ENCODE measurements around the gene SIRT3. TPM values are rescaled to one million over a fixed set of nuclear protein-coding genes. Genes with fewer than 3 reads are reported as not detected.

Gene SIRT3
- total RNA-seq, 2 donors from 2014 or later, result 15.1 to 16.9 TPM

DNA sequence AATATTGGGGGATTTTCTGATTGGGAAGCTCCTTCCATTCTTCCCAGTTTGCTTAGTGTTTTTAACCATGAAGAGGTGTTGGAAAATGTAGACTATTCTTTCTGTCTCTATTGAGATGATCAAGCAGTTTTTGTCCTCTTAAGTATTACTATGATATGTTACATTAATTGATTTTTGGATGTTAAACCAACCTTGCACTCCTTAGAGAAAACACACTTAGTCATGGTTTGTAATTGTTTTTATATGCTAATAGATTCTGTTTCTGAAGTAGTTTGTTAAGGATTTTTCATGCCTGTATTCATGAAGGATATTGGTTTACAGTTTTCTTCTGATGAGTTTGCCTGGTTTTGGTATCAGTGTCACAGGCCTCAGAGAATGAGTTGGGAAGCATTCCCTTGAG lies 40.1 kb upstream of the SIRT3 start:
- Histone ChIP-seq H3K27ac (no peak overlapping the region), H3K27me3 (peaks cover 28% of the 10 kb centered on the region)
- TF ChIP-seq, protein P1, sequence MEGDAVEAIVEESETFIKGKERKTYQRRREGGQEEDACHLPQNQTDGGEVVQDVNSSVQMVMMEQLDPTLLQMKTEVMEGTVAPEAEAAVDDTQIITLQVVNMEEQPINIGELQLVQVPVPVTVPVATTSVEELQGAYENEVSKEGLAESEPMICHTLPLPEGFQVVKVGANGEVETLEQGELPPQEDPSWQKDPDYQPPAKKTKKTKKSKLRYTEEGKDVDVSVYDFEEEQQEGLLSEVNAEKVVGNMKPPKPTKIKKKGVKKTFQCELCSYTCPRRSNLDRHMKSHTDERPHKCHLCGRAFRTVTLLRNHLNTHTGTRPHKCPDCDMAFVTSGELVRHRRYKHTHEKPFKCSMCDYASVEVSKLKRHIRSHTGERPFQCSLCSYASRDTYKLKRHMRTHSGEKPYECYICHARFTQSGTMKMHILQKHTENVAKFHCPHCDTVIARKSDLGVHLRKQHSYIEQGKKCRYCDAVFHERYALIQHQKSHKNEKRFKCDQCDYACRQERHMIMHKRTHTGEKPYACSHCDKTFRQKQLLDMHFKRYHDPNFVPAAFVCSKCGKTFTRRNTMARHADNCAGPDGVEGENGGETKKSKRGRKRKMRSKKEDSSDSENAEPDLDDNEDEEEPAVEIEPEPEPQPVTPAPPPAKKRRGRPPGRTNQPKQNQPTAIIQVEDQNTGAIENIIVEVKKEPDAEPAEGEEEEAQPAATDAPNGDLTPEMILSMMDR (IDR thresholded peaks at IDR 0.05), result no peak

DNA sequence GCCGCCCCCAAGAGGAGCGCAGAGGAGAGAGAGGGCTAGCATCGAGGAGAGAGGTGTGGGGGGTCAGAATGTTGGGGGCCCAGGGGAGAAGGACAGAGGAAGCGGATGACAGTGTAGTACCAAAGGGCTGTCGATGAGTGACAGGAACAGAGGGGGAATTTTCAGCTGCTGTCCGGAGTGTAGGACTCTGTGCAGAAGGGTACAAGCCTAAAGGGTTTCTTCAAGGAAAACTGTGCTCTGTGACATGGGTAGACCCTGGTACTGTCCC lies 36.7 kb upstream of the SIRT3 start:
- Histone ChIP-seq H3K4me3 (no peak overlapping the region), H3K9me3 (no peaks in the 10 kb centered on the region), H3K9ac (ENCODE audit: low read depth in 2 of 2, low read length in 2 of 2) (no peak overlapping the region), H3K4me1 (no peaks in the 10 kb centered on the region), H3K36me3 (no peaks in the 10 kb centered on the region), H3K27me3 (no peaks in the 10 kb centered on the region), H3K27ac (no peak overlapping the region)
- intact Hi-C loops (cut with DNase I), result no loop called here
- no peak for DNase-seq
- TF ChIP-seq, protein P1 (IDR thresholded peaks at IDR 0.05), result no peak

More for the DNA sequence above, 40.1 kb upstream of the SIRT3 start:
- H3K36me3 ChIP-seq, result no peaks in the 10 kb centered on the region
- no peak overlapping the region for H3K9ac ChIP-seq (ENCODE audit: low read depth in 2 of 2, low read length in 2 of 2)
- intact Hi-C loops (cut with DNase I), result no loop called here
- no peak for DNase-seq
- no peak overlapping the region for H3K4me3 ChIP-seq
- H3K4me1 ChIP-seq, result peaks cover 17% of the 10 kb centered on the region
- no peaks in the 10 kb centered on the region for H3K9me3 ChIP-seq

DNA sequence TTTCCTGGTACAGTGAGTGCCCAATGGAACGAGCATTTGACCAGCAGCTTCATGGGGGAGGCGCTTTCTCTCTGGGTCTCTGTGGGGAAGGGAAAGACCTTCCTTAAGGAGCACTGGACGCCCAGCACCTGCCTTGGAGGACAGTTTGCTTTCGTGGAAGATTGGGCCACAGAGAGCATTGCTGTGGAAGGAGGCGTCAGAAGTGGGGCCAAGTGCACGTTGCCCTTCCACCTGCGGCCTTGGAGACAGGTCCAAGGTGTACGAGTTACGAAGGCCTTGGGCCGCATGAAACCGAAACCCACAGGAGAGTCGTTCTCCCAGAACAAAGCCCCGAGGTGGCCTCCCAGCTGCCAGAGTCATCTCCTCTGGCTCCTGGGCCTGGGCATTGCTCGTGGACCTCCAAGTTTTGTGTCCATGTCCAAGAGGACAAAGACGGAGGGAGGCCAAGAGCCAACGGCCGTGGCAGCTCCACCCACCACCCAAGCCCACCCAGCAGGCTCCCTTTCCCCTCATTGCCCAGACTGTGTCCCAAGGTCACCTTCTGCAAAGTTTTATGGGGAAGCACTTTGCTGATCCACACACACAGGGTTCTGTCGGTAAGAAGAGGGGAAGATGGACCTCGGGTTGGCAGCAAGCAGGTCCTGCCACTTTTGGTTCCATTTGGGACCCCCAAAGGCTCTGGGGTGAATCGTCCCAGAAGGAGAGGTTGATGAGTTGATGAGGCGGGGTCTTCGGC lies 36.2 kb upstream of the SIRT3 start:
- H3K9me3 ChIP-seq, result no peaks in the 10 kb centered on the region
- intact Hi-C loops (cut with DNase I), result no loop called here
- TF ChIP-seq, protein P1 (IDR thresholded peaks at IDR 0.05), result no peak
- DNase-seq, result no peak
- H3K36me3 ChIP-seq, result no peaks in the 10 kb centered on the region
- H3K27ac ChIP-seq, result no peak overlapping the region
- no peaks in the 10 kb centered on the region for H3K27me3 ChIP-seq
- H3K4me1 ChIP-seq, result no peaks in the 10 kb centered on the region
- no peak overlapping the region for H3K4me3 ChIP-seq
- no peak overlapping the region for H3K9ac ChIP-seq (ENCODE audit: low read depth in 2 of 2, low read length in 2 of 2)

DNA sequence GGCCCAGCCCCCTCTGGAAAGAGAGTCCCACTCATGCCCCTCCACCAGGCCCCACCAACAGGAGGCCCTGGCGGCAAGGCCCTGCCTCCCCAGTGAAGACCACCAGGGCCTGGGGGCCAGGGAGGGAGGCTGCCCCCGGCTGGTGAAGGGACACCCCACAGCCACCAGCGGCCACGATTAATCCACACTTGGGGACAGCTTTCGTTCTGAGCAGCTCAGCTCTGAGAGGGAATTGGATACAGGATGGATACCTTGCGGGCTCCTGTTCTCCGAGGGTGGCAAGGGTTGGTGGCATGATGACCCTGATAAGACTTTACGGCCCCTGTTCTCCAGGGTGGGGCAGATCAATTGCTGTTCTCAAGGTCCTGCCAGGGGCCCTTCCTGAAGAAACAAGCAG lies 35.2 kb upstream of the SIRT3 start:
- Histone ChIP-seq H3K27ac (no peak overlapping the region), H3K9me3 (no peaks in the 10 kb centered on the region), H3K27me3 (no peaks in the 10 kb centered on the region), H3K36me3 (no peaks in the 10 kb centered on the region), H3K9ac (ENCODE audit: low read depth in 2 of 2, low read length in 2 of 2) (no peak overlapping the region), H3K4me1 (no peaks in the 10 kb centered on the region), H3K4me3 (no peak overlapping the region)
- TF ChIP-seq, protein P1 (IDR thresholded peaks at IDR 0.05), result no peak
- intact Hi-C loops (cut with DNase I), result no loop called here
- peak; percentile 27 for DNase-seq

DNA sequence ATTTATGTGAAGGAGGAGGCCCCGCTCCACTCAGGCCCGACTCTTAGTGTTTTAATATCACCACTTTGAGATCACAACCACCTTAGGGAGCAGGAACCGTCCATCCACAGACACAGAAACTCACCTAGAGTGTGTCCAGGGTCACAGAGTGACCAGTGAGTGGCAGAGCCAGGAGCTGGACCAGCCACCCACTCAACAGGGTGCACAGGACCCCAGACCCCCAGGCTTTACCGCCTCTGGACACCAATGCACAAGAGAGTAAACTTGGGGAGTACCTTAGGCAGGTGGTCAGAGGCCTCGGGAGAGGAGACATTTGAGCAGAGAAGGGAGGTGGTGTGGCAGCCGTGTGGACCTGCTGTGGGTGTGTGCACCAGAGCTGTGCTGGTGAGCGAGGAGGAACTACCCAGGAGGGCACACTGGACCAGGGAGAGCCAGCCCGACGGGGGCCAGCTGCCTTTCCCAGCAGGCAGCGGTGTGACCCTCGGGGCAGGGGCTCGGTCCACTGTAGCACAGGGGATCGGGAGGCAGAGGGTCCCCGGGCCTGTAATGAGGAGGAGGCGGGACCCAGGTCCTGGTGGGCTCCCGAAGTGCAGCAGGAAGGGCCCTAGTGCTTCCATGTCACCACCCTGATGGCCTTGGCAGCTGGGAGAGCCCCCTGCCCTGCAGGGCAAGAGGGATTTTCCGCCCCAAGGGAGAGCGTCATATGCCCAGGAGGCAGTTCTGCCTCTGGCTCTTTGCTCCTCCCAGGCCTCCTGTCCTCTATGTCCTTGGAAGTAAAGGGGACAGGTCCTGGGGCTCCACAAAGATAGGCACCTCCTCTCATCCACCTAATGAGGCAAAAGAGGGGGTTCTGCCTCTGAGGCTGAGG lies 34.5 kb upstream of the SIRT3 start:
- Histone ChIP-seq H3K27me3 (no peaks in the 10 kb centered on the region), H3K4me1 (no peaks in the 10 kb centered on the region), H3K36me3 (no peaks in the 10 kb centered on the region), H3K9ac (ENCODE audit: low read depth in 2 of 2, low read length in 2 of 2) (no peak overlapping the region), H3K27ac (no peak overlapping the region), H3K9me3 (no peaks in the 10 kb centered on the region), H3K4me3 (no peak overlapping the region)
- TF ChIP-seq, protein P1 (IDR thresholded peaks at IDR 0.05), result no peak
- no peak for DNase-seq
- intact Hi-C loops (cut with DNase I), result no loop called here

Data from colonic mucosa (tissue), 4 donors.